Measurements from ENCODE around the gene NIF3L1.
A peak's percentile ranks its signal among the peaks of the same experiment; 100 is the strongest.
"Not testable (repeated sequence)": the region's sequence is repeated elsewhere in the genome, so short reads cannot be mapped to it uniquely, and the experiment has no call there.

NIF3L1 gene

GRCh38 chr2:200877443-200877842, 11.7 kb upstream of the NIF3L1 start:
- DNase-seq = no peak

GRCh38 chr2:200878289-200878880, 10.8 kb upstream of the NIF3L1 start:
- DNase-seq = no peak

GRCh38 chr2:200881715-200882249, 7.4 kb upstream of the NIF3L1 start:
- not testable (repeated sequence) for DNase-seq

GRCh38 chr2:200899482-200899881, 10.3 kb downstream of the NIF3L1 start:
- DNase-seq = no peak

DNA sequence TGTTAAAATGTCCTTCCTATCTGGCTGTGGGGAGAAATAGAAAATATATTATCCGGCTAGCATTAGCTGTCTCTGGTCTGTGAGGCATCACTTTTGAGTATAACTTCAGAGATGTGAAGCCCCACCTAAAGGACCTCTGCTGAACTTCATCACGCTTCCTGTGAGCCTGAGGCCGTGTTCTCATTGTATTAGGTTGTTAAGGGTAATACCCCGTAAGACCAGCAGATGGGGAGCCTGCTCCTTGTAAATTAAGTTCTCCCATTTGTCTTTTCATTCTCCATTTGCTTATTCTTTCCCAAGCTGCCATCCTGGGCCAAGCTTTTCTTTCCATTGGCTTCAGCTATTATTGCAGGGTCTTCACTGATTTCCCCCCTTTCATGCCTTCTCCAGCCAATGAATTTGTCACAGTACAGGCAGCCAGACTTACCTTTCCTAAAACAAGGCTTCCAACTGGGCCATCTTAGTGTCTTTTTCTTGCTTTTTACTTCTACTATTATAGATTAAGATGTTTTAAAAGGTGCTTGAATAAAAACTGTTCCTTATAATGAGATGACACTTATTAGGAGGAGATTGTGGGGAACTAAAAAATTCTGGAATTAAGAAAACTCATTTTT, 12.4 kb downstream of the NIF3L1 start:
- DNase-seq = peak; percentile 48

GRCh38 chr2:200905618-200906296, 16.6 kb downstream of the NIF3L1 start:
- DNase-seq = no peak

DNA sequence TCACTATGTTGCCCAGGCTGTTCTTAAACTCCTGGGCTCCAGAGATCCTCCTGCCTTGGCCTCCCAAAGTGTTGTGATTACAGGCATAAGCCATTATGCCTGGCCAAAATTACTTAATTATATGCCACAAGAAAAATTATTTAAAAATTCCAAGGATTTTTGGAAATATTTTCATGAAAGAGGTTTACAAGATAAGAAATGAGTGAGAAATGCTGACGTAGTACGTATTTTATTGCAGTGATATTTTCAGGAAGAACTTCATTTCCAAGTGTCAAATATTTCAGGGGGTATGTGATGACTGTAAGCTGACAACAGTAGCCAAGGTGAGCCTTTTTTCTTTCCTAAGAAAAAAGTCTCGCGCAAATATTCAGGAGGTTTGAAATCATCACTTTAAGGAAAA, 20.8 kb downstream of the NIF3L1 start:
- no peak for DNase-seq

DNA sequence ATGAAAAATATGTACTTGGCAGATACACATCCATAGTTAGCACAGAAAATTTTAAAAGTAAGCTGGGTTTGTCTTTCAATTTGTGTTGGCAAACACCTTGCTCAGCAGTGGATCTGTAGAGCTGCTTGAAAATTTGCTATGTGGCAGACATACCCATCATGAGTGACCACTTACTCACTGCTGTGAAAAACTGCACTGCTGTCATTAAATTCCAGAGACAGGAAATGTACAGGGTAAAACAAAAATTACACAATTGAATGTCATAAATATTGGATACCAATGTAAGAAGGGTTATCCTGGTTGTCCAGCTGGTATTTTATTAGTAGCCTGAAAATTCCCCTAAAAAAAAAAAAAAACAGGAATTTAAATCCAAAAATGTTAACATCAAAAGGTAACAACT, 24.5 kb downstream of the NIF3L1 start:
- DNase-seq = no peak

GRCh38 chr2:200922439-200922838, 33.3 kb downstream of the NIF3L1 start:
- DNase-seq = no peak

DNA sequence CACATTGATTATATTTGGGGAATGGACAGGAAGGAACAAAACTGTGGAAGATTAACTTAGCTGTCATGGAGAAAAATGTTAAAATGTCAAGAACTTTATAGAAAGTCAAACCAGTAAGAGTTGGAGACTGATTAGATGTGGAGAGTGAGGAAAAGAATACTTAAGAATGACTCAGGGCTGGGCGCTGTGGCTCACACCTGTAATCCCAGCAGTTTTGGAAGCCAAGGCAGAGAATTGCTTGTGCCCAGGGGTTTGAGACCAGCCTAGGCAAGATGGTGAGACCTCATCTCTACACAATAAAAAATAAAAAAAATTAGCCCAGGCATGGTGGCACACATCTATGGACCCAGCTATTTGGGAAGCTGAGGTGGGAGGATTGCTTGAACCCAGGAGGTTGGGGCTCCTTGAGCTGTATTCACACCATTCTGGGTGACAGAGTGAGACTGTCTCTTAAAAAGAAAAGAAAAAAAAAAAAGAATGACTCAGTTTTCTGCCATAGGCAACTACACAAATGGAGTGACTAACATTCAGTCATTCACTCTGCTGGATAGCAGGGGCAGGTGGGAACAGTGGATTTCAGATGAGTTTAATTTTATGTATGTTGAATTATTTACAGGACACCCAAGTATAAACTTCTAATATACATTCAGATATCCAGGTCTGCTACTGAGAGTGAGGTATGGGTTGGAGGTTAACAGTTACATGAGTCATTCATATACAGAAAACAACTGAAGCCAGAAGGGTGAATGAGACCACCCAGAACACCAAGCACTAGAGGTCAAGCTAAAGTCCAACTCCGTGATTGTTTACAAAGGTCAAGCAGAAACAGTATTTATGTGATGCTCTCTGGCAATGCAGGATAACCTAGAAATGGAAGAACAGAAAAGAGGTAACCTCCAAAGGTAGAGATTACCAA, 40.4 kb downstream of the NIF3L1 start:
- no peak for DNase-seq

GRCh38 chr2:200930947-200931626, 41.9 kb downstream of the NIF3L1 start:
- no peak for DNase-seq

DNA sequence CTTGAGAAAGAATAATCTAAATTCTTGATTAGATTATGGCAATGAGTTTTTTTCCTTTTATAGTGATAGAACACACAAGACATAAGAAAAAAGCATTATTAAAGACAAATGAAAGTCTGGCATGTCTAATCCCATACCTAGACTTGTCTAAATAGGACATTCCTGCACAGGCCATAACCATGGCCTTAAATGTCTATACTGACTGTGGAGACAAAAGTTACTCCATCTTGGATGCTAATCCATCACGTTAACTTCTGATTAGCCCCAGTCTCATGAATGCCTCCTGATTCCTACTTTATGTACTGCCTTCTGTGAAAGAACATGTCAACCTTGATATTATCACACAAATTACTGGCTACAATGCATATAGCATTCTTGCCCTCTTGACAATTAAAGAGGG, 50.7 kb downstream of the NIF3L1 start:
- DNase-seq = no peak

DNA sequence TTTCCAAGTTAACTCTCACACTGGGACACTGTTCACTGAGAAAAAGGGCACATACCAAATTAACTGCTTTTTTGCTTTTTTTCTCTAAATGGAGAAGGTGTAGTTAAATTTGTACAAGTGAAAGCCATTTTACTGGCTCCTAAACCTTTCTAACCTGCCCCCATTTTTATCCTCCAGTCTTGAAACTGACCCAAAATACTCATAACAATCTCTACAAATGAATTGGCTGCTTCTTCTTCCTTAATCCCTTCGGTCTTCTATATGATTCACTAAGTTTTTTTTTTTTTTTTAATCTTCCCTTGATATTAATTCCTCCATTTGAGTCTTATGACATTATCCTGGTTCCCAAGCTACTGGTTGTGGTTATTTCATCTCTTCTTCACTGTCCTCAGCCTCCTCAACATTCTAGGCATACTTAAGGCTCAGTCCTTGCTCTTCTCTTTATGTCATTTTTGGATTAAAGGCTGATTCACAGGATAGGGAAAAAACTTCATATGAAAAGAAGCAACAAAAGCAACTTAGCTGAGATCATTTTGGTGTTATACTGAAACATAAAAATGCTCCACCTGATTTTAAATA, 54.4 kb downstream of the NIF3L1 start:
- no peak for DNase-seq

DNA sequence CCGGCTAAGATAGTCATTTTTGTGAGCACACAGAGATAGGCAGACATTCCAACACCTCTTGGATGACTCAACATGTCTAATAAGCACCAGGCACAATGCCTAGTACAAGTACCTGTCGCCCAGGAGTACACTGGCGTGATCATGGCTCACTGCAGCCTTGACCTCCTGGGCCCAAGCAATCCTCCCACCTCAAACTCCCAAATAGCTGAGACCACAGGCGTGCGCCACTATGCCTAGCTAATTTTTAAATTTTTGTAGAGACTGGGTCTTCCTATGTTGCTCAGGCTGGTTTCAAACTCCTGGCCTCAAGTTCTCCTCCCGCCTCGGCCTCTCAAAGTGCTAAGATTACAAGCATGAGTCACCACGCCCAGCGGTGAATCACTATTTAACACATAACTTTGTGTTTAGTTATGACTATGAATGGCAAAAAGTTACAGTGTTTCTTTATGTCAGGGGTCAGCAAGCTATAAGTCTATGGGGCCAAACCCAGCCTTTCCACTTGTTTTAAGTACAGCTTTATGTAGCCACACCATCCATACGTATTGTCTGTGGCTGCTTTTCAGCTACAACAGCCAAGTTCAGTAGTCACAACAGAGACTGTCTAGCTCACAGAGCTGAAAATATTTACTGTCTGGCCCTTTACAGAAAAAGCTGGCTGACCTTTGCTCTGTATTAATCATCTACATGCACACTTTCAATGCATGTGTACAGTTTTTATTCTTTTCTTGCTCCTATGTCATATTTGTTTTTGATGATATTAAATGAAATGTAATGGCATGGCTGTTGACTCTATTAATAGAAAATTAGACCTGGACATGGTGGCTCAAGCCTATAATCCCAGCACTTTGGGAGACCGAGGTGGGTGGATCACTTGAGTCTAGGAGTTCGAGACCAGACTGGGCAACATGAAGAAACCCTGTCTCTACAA, 55.6 kb downstream of the NIF3L1 start:
- no peak for DNase-seq

GRCh38 chr2:200945395-200945729, 56.2 kb downstream of the NIF3L1 start:
- DNase-seq = no peak

GRCh38 chr2:200950378-200950777, 61.2 kb downstream of the NIF3L1 start:
- DNase-seq = no peak

Measured in activated CD4-positive, alpha-beta T cell treated with anti-CD3 and anti-CD28 coated beads for 1 hour (primary cell).